OCI-LY7 (cell line): ENCODE results near the gene SCTR. TPM values are rescaled to one million over a fixed set of nuclear protein-coding genes. Genes with fewer than 3 reads are reported as not detected.

Experiments used
- BruUV-seq: library from RNA; stranded (reverse); fragments of 400-500 nt; replicated peaks from 2 replicates; lab custom pipeline; 2021; lab: Mats Ljungman, UMichigan
- CTCF ChIA-PET: fragments of 300-600 bp; sonication (Branson Sonifier 250); formaldehyde crosslinking; loops from one replicate; lab custom pipeline; 2022; ENCODE audit warnings: antibody characterized with exemption; ENCODE audit not compliant: unreplicated experiment; lab: Charles Lee
- POLR2A ChIA-PET: fragments of 300-600 bp; sonication (Branson Sonifier 250); formaldehyde crosslinking; loops from one replicate; lab custom pipeline; 2022; ENCODE audit warnings: antibody characterized with exemption; lab: Charles Lee
- DNase-seq: peaks from one replicate; pipeline ENCODE4 v3.0.0-alpha.2; 2015; ENCODE audit warnings: low spot score
- H2AFZ ChIP-seq: fragments of 200-600 bp; sonication (generic), shearing (Covaris generic); 2 replicates; pipeline ENCODE4 v1.6.1; 2014; ENCODE audit warnings: mild to moderate bottlenecking, antibody characterized with exemption, low read length, moderate library complexity
- H3K27ac ChIP-seq: fragments of 200-600 bp; sonication (generic); 2 replicates; pipeline ENCODE4 v1.5.1; 2014; ENCODE audit warnings: mixed run types, low read depth, mild to moderate bottlenecking, moderate library complexity, low read length, inconsistent platforms; ENCODE audit not compliant: poor library complexity, severe bottlenecking
- H3K36me3 ChIP-seq: fragments of 200-600 bp; sonication (generic); 2 replicates; pipeline ENCODE4 v1.6.1; 2014; ENCODE audit warnings: mild to moderate bottlenecking, antibody characterized with exemption, low read length, moderate library complexity, mixed read lengths; ENCODE audit not compliant: insufficient read depth
- H3K4me1 ChIP-seq: fragments of 200-600 bp; sonication (generic); 2 replicates; pipeline ENCODE4 v1.5.1; 2014; ENCODE audit warnings: mild to moderate bottlenecking, low read length; ENCODE audit not compliant: insufficient read depth, poor library complexity, severe bottlenecking
- H3K4me2 ChIP-seq: fragments of 200-600 bp; sonication (generic); 2 replicates; pipeline ENCODE4 v1.6.1; 2014; ENCODE audit warnings: mild to moderate bottlenecking, low read length
- H3K4me3 ChIP-seq: fragments of 200-600 bp; sonication (generic); 2 replicates; pipeline ENCODE4 v1.5.1; 2014; ENCODE audit warnings: mild to moderate bottlenecking, low read depth, low read length; ENCODE audit not compliant: poor library complexity, severe bottlenecking
- H3K79me2 ChIP-seq: fragments of 200-600 bp; sonication (generic); 2 replicates; pipeline ENCODE4 v1.6.1; 2016; ENCODE audit warnings: low read depth, mild to moderate bottlenecking, low read length, moderate library complexity, mixed read lengths; ENCODE audit not compliant: insufficient read depth
- H3K9me2 ChIP-seq: fragments of 200-600 bp; sonication (generic); 2 replicates; pipeline ENCODE4 v1.6.1; 2016; ENCODE audit warnings: mild to moderate bottlenecking, low read length, mixed read lengths; ENCODE audit not compliant: insufficient read depth
- H3K9me3 ChIP-seq: fragments of 200-600 bp; sonication (generic); 2 replicates; pipeline ENCODE4 v1.6.1; 2014; ENCODE audit warnings: mild to moderate bottlenecking, mixed run types, low read length, mixed read lengths
- H4K20me1 ChIP-seq: fragments of 200-600 bp; sonication (generic); 2 replicates; pipeline ENCODE4 v1.6.1; 2014; ENCODE audit warnings: mild to moderate bottlenecking, antibody characterized with exemption, low read length, moderate library complexity, mixed read lengths; ENCODE audit not compliant: insufficient read depth
- CTCF ChIP-seq: fragments of 200-600 bp; sonication (generic); conservative IDR thresholded peaks from 2 replicates; pipeline ENCODE4 v1.5.1; 2014; ENCODE audit warnings: mild to moderate bottlenecking, antibody characterized with exemption, low read length, moderate library complexity, mixed read lengths
- EZH2phosphoT487 ChIP-seq: fragments of 200-600 bp; sonication (generic); IDR thresholded peaks from 2 replicates; pipeline ENCODE4 v1.6.1; 2018; ENCODE audit warnings: low read depth, borderline replicate concordance, mild to moderate bottlenecking, mixed run types, antibody characterized with exemption, low read length, moderate library complexity, mixed read lengths
- intact Hi-C: fragments of 100-400 bp; cut with micrococcal nuclease; formaldehyde crosslinking; loops from one replicate; pipeline ENCODE4 v1.10.0; 2022; ENCODE audit not compliant: unreplicated experiment
- total RNA-seq, 2 experiments: library from RNA; depleted of rRNA in 1 of 2; stranded (reverse); fragments of >200 nt in 1 of 2; shearing (Covaris generic) in 1 of 2; gene quantifications; 2 replicates each; pipeline ENCODE4 v1.2.3, GENCODE V29; 2014 to 2022

Gene SCTR
- total RNA-seq, 2 experiments from 2014 or later, result not detected

DNA sequence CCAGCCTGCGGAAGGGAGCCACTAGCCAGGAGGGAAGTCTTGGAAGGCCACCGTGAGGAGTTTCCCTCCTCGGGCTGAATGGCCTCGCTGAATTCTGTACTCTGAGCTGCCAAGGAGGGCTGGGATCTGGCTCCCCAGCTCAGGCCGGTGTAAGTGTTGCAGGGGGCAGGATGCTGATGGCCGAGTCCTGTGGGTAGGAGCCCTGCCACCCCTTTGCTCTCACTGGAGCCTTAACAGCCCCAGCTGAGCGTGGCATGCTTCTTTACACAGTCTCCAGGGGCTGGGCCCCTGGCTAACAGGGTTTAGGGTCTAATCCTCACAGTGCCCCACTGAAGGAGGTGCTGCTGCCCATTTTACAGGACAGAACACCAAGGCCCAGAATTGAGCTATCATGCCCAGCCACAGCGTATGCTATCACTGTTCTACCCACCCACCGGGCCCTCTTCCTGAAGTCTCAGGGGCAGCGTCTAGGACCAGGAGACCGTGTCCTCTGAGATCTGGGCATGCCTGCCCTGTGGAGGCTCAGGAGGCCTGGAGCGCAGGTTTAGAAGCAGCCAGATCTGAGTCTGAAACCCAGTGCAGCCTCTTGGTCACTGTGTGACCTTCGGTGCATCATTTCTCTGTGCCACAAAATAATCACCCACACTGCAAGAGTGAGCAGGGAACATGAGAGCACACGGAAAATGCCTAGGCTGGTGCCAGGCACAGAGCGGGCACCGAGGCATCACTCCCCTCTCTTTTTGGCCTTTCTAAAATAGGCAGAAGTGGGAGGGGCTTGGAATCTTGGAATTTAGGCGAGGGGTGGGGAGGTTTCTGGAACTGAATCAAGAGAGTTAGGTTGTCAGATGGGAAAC lies 49.7 kb downstream of the SCTR start:
- H3K36me3 ChIP-seq, result no peaks in the 10 kb centered on the region
- no peak overlapping the region for H2AFZ ChIP-seq
- no peak overlapping the region for H3K27ac ChIP-seq
- H3K4me2 ChIP-seq, result no peak overlapping the region
- ChIA-PET POLR2A (interaction anchor here (0.5 to 0.9 kb wide), 2 partner anchors 64 to 164 kb away, joined by 3 to 5 read pairs; no protein-coding TSS in a partner anchor), CTCF (interaction anchor here (0.6 kb wide), 1 partner anchor 14 kb away, joined by 6 read pairs; no protein-coding TSS in a partner anchor)
- no peaks in the 10 kb centered on the region for H3K9me2 ChIP-seq
- no peaks in the 10 kb centered on the region for H3K79me2 ChIP-seq
- no peaks in the 10 kb centered on the region for H4K20me1 ChIP-seq
- no peak for DNase-seq
- no TSS peak for BruUV-seq
- no peak for TF ChIP-seq EZH2phosphoT487
- TF ChIP-seq CTCF, result no peak
- intact Hi-C loops, result no loop called here
- H3K4me1 ChIP-seq, result peaks cover 3% of the 10 kb centered on the region
- no peaks in the 10 kb centered on the region for H3K9me3 ChIP-seq
- H3K4me3 ChIP-seq, result no peak overlapping the region

DNA sequence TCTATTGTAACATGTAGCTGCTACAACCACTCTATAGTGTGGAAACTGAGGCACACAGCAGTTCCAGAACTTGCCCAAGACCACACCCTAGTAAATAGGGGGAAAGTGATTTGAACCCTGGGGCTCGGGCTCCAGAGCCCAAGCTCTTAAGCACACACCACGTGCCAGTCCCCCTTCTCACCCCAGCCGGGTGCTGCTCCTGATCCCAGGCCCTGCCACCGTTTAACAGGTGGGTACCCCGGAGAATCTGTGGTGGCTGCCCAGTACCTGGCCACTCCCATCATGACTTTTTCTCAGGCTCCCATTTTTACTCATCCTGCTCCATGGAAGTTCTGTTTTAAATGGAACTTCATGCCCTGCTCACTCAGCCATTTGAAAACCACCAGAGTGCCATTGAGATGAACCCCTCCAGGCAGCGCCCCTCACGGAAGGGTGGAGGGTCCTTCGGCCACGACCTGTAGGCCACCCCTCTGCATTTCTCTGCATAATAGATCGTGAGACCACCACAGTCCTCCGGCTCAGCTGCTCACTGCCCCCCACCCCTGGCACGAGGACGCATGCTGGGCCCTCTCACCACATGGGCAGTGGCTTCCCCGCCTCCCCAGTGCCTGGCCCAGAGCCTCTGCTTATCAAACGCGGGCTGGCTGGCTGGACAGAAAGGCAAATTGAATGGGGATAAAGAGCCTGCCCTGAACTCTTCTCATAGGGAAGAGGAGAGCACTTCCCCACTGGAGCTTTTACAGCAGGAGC lies 50.5 kb downstream of the SCTR start:
- Histone ChIP-seq H3K79me2 (no peaks in the 10 kb centered on the region), H2AFZ (no peak overlapping the region), H3K4me1 (peaks cover 3% of the 10 kb centered on the region), H3K9me2 (no peaks in the 10 kb centered on the region), H3K4me2 (no peak overlapping the region), H4K20me1 (no peaks in the 10 kb centered on the region), H3K9me3 (no peaks in the 10 kb centered on the region), H3K36me3 (no peaks in the 10 kb centered on the region), H3K27ac (no peak overlapping the region), H3K4me3 (no peak overlapping the region)
- ChIA-PET CTCF (interaction anchor here (0.6 kb wide), 1 partner anchor 14 kb away, joined by 6 read pairs; no protein-coding TSS in a partner anchor), POLR2A (interaction anchor here (0.5 to 0.9 kb wide), 2 partner anchors 63 to 163 kb away, joined by 3 to 5 read pairs; no protein-coding TSS in a partner anchor)
- BruUV-seq, result no TSS peak
- no peak for TF ChIP-seq EZH2phosphoT487
- TF ChIP-seq CTCF, result no peak
- DNase-seq, result no peak
- intact Hi-C loops, result no loop called here
